HG02763 (cell line): ENCODE results near the gene DDAH1.

Source experiments
- ATAC-seq: cut with Tn5 transposase; IDR thresholded peaks from one replicate; pipeline ENCODE4 v1.9.1; 2021; ENCODE audit warnings: mild to moderate bottlenecking, moderate library complexity; ENCODE audit not compliant: unreplicated experiment

DDAH1 gene

DNA sequence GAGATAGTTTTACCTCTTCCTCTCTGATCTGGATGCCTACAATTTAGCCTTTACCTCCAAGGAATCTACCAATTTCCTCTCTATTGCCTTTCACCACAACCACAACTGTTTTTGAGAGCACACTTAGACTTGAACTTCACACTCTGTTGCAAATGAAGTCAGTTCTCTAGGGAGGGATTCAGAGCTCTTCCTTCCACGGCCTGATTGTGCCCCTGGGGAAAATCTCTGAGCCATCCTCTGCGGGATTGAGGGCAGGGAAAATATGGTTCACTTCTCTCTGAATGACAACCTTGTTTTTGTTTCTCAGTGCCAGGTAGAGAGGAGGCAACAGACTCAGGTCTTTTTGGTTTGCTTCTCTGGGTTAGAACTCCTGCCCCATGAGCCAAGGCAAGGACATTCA lies 153.1 kb downstream of the DDAH1 start:
- no peak for ATAC-seq

DNA sequence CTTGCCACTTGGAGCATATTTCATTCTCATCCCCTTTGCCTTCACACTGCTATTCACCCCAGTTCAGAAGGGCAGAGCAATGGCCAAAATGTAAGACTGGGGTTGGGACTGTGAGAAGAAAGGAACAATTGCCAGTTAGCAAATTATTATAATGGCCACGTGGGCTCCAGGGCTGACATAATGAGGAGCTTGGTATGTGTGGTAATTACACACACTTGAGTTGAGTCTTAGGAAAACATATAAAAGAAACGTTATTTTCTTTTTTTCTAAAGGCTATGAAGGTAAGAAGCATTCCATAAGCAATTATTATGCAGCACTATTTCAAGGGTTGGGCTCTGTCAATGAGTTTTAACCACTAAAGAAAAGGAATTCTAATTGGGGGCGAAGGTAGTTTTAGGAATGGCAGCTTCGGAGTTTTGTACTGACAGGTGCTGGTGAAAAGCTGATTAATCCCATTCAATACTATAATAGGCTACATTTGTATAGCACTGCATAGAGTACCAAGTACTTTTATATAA lies 156.1 kb downstream of the DDAH1 start:
- ATAC-seq = no peak

DNA sequence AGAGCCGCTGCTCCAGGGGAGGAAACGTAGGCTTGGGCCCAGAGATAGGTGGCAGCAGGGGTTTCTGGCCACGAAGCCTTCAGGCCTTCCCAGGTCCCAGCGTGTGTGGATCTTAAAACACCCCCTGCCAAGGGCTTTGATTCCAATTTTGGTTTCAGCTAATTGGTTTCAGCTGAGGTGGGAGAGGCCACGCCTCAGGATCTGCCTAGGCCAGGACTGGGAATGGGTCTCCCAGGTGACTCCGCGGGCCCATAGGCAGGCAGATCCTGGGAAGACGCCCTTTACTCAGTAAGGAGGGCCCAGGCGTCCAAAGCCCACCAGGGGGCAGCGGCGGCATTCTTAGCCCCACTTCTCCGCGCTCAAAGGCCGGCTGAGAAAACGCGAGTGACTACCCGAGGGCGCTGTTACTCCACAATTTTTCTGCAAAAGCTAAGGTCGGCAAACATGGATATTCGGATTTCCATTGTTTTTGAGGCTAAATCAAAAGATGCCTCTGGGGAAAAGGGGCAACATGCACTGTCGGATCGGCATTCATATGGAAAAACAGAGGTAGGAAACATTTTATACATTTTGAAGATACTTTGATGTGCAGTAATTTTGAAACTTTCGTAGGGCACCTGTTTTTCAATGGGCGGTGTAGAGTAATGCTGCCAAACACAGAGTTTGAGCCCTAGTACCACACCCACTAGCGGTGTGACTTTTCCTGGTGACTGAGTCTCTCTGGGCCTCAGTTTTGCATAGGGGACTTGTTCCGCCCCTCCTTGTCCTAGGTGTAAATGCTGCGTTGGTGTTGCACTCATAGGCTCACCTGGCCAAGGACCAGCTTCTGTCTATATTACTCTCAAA lies 156.7 kb downstream of the DDAH1 start:
- ATAC-seq = peak; percentile 90

DNA sequence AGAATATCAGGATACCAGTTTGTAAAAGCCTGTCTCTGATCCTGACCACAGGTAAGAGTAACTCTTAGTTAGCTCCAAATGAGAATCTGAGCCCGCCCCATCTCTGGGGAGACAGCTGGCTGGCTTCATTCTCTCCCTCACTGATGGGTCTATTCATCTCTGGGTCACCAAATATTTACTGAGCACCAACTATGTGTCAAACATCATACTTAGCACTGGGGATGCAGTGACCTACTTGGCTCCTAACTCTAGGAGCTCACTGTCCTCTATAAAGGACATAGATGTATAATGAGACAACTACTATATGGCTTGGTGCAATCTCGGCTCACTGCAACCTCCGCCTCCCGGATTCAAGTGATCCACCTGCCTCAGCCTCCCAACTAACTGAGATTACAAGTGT lies 158.7 kb downstream of the DDAH1 start:
- ATAC-seq = no peak

DNA sequence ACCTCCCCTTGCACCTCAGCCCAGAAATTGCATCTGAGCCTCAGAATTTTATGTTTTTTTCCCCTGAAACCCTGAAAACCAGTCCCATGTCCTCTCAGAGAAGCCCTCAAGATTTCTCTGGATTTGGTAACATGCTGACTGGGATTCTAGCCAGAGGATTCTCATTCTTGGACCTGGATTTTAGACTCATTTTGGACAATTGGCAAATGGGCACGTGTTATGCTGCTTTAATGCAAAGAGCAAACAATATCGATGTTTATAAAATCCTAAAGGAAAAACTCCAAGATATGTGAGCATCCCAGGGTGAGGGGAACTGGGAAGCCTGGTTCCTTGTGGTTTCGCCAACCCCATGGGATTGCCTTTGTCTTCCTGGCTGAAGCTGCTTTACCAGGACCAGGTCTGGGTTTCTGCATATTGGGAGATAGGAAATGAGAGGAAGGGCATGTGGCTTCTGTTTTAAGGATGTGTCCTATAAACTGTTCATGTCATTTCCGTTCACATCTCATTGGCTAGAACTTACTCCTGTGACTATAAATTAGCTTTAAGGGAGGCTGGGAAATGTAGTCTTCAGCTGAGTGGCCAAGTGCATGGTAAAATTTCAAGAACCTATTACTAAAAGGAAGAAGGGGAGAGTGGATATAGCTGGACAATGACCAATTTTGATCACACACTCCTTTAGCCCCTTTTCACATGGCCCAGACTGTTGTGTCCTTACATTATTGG lies 161.4 kb downstream of the DDAH1 start:
- ATAC-seq = no peak

DNA sequence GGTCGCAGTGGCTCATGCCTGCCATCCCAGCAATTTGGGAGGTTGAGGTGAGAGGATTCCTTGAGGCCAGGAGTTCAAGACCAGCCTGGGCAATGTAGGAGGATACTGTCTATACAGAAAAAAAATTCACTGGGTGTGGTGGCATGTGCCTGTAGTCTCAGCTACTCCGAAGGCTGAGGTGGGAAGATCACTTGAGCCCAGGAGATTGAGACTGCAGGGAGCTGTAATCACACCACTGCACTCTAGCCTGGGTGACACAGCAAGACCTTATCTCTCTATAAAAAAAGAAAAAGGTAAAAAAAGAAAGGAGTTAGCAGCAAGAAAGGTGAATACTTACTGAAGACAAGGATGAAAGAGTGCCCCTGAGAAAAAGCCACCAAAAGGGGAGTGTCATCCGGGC lies 164.8 kb downstream of the DDAH1 start:
- no peak for ATAC-seq

DNA sequence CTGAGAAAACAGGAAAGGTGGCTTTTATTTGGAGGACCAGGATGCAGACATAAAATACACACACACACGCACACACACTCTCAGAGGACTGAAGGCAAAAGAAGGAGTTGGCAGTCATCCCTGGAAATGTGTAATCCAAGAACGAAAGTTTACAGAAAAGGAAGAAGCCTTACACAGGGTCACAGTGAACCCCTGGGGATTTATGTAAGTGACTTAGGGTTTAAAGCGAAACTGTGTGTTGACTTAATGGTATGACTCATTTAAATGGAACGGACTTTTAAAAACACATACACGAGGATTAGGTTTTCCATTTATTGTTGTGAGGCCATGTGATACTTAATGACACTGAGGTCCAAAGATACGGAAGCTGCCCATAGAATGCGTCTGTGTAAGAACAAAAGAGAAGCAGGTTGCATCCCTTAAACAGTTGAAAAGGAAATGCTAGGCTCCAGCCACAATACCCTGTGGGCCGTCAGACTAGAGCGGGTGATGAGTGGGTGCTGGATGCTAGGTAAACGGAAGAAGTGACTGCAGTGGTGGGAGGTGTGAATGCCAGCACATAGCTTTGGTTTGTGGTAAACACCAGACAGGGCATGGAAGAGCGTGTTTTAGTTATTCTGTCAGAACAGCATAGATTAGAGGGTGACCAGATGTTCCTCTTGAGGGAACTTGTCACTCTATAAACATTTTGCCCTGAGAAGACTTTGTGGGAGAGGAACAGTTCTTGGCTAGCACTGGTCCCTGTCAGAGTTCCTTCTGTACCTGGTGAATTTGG lies 166.9 kb downstream of the DDAH1 start:
- peak; percentile 96 for ATAC-seq

DNA sequence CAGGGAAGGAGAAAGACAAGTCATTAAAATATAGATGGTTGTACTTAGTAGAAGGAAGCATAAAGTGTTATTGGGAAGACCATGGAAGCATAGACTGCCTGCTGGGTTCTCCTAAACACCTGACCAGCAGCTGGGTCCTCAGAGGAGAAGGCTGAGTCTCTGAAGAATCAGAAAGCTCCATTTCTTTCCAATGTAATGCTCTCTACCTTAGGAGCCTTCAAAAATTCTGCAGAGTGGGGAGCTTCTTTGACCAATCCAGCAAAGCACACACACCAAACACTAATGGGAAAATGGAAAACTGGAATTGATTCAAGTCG lies 167.5 kb downstream of the DDAH1 start:
- ATAC-seq = no peak

DNA sequence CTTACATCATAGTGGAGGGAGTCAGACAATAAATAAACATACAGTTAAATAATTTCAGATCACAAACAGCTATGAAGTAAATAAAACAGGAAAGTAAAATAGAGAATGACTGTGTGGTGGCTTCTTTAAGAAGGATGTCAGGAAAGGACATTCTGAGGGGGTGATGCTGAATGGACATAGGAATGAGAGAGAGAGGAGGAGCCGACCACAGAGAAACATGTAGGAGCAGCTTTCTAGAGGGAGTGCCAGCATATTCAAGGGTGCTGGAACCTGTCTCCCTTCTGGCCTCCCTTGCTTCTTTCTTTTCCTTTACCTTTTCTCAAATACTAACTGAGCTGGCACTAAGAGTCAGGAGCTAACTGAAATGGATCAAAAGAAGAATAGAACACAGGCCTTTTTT lies 168.0 kb downstream of the DDAH1 start:
- ATAC-seq = no peak

DNA sequence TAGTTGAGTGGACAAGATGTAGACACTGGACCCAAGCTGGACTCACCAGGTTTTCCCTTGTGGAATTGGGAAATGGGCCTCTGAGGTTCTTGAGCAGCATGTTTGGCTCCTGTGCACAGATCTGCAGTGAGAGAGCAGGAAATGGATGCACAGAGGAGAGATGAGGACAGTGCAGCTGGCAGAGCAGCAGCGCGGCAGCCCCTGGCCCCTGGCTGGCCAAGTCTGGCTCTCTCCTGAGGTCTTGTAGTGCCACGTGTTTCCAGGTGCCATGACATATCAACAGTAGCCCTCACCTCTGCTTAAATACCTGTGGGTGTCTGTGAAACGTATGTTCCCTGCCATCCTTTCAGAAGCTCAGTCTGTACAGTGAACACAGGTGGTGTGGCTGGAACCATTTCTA lies 169.3 kb downstream of the DDAH1 start:
- no peak for ATAC-seq

DNA sequence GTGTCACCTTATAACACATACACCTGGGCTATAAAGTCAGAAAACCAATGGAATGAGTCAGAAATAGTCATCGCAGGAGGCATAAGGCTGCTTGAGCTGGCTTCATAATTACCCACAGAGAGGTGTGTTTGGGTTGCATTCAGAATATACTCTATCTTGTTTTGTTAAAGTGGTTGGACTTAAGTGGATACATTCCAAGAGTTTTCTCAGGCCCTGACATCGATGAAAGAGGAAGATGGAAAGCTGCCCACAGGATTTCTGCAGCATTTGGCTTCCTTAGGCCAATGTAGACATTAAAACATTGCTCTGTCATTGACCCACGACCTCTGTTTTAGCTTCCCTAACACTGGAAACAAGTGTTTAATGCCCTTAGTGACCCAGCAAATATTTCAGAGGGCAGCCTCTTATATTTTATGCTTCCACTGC lies 169.9 kb downstream of the DDAH1 start:
- ATAC-seq = no peak

DNA sequence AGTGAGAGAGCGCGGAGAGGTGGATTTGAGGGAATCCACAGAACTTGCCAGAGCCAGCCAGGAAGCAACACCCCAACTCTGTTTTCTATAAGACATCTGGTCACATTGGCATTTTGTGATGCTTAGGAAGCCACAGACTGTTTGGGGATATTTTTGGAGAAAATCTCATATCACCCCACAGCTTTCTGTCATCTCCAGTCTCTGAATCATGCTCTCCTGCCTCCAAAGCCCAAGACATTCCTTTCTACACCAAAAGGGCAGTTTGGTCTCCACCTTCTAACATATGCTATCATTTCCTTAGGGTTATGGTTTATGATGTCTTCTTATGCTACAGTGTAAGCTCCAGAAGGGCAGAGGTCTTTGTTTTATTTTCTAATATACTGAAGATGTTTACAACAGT lies 174.1 kb downstream of the DDAH1 start:
- ATAC-seq = no peak

DNA sequence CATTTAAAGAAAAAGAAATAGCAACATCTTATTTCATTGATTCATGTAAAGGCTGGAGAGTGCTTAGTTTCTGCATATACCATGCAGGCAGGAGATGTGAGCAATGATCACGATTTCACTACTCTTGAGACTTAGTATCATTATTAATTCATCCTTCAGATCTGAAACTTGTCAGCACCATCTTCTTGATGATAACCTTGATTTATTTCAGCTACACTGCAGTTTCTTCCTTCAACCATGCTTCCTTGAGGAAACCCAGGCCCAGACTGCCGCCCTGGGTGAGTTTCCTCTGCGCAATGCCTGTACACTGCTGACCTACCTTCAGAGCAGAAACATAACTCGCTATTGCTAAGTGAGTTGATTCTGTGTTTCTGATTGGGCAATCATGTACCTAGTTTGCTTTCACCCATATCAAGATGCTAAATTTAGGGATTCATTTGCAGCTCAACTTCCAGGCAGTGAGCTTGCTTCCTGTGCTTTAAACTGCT lies 175.1 kb downstream of the DDAH1 start:
- ATAC-seq = no peak

DNA sequence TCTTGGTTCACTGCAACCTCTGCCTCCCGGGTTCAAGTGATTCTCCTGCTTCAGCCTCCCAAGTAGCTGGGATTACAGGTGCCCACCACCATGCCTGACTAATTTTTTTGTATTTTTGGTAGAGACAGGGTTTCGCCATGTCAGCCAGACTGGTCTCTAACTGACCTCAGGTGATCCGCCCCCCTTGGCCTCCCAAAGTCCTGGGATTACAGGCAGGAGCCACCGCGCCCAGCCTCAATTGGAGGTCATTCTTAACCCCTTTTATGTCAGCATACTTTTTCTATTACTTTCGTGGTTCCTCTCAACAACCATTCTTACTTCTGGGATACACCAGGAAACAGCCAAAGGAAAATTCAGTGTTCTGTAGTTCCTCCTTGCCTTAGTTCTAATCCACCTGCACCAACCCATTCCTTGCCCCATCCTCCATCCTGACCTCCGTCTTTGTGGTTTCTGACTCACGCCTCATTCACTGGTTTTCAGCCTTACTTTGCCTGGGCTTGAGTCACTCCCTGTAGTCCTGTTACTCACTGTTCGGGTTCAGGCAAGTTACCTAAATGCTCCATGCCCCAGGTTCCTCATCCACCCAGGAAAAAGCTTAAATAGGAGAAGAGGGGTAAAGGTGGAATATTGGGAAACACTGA lies 175.6 kb downstream of the DDAH1 start:
- ATAC-seq = no peak

DNA sequence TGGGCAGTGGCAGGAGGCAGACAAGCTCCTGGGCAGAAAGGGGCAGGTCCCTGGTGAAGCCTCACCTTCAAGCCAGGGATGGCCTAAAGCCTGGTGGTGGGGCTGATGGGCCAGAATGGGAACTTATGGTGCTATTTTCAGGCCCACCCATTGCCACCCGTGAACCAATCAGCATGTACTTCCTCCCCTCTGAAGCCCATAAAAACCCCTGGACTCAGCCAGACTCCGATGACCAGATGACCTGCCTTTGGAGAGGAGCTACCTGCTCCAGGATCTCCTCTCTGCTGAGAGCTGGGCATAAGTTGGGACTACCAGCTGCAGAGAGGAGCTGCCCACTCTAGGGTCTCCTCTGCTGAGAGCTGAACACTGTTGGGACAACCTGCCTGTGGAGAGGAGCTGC lies 180.8 kb downstream of the DDAH1 start:
- ATAC-seq = no peak

DNA sequence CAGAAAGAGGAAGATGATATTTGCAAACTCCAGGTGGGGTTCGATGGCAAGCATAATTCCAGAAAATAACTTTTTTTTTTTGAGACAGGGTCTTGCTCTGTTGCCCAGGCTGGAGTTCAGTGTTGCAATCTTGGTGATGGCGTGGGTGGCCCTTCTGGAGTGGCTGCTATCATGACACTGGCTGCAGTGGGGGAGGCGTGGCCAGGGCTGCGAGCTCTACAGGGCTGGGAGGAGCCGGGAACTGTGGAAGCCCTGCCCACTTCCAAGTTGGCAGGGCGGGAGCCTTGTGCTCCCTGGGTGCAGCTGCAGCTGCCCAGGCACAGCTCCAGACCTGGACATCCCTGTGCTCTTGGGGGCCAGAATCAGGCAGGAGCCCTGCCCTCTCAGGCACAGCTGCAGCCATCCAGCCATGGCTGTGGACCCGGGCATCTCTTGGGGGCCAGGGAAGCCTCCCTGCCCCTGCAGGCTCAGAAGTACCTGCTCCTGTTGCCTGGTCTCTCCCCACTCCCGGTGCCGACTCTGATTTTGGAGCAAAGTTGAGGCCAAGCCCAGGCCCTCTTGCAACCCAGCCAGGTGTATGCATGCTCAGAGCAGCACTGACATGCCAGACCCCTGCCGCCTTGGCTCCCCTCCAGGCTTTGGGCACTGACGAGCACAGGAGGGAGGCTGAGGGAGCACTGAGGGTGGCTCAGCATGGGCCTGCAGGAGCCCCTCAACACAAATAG lies 181.3 kb downstream of the DDAH1 start:
- ATAC-seq = no peak

DNA sequence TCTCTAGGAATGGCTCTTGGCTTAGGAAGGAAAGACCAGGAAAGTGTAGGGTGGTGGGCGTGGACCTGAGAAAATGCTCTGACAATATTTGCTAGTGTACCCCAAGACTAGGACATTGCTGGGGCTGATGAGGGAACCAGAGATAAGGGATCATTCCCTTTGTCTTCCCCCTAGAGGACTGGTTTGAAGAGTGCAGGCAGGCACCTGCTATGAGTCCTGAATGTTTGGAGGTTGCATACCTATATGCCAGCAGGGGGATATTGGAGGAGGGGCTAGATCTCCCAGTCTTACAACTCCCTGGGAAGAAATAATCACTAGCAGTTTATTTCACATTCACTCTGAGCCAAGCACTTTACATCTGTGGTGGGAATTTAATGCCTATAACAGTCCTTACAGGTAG lies 182.5 kb downstream of the DDAH1 start:
- no peak for ATAC-seq

DNA sequence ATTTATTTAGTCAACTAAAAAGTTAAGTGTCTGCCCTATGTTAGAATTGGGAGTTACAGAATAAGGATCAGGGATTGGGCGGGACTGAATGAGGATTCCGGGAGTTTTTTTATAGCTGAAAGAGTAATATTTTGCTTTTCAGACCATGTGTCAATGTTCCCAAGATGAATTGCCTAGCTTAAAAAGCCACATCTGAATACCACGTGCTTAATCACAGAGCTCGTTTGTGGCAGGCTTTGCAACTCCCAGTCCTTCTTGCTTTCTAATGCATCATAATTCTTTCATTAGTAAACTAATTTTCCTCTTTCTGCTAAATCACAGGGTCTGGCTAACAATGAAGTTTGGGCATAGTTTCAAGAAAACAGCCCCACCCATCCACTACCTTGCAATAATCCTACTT lies 184.3 kb downstream of the DDAH1 start:
- no peak for ATAC-seq

DNA sequence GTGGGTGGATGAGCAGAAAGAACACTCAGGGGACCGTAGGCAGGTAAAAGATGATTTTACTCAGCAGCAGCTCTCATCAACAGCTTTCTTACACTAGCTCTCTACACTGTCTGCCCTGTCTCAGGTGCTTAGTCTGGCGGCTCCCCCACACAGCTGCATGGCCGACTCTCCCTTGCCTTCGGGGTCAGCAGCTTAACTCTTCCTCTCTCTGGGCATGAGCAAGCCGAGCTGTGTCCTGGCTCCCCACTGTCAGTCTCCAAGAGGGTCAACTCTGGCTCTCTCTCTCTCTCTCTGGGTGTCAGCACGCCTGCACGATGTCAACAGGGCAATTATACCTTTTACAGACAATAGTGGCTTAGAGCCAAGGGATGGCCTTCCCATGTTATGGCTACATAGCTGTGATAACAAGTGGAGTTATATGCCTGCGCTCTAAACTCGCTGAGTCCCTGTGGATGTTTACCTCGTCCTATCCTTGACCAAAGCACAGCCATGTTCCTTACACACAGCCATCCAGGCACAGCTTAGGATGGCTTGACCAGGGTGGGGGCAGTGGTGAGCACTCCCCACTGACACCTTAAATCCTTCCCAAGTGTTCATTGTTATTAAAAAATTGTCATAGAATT lies 185.4 kb downstream of the DDAH1 start:
- no peak for ATAC-seq

DNA sequence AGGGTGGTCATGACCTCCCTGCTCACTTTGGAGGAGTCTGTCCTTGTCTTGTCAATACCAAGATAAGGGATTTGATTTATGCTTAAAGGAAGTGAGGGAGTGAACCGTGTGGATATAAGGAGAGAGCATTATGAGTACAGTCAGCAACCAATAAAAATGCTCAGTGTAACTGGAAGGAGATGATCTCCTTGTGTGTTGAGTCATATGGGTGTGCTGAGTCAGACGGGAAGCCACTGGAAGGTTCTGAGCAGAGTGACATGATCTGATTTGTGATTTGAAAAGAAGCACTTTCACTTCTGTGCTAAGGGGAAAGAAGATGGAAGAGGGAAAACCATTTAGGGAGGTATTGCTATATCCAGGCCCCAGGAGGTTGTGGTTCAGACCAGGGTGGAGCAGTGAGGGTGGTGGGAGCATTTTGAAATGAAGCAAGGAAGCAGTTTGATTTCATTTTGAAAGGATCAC lies 186.1 kb downstream of the DDAH1 start:
- ATAC-seq = no peak
